Natural killer cell treated with Interleukin-12 subunit alpha and Interleukin-12 subunit beta and Interleukin-15 and Interleukin-18, amount 100 ng/mL, for 72 hours (primary cell): ENCODE measurements around the gene ATP6V0A4. TPM values are rescaled to one million over a fixed set of nuclear protein-coding genes. Genes with fewer than 3 reads are reported as not detected.

Experiments used
- ATAC-seq, 2 donors: fragments of 150-1000 bp; cut with Tn5 transposase in 1 of 2; sonication (Bioruptor Pico), chemical (Tn5 transposase) in 1 of 2; 2 replicates each; pipeline ENCODE4 v1.10.0; 2021
- DNase-seq: peaks from one replicate; pipeline ENCODE4 v3.0.0; 2022; ENCODE audit warnings: low spot score
- H3K27ac Mint-ChIP-seq, 2 donors: 1 replicate in 1 of 2; 2 replicates in 1 of 2; pipeline ENCODE4 v1.8.0; 2022; ENCODE audit warnings: mixed read lengths in 2 of 2, mild to moderate bottlenecking in 1 of 2, moderate library complexity in 1 of 2
- H3K27me3 Mint-ChIP-seq, 2 donors: 1 replicate in 1 of 2; 2 replicates in 1 of 2; pipeline ENCODE4 v1.8.0; 2022; ENCODE audit warnings: mixed read lengths in 2 of 2
- H3K36me3 Mint-ChIP-seq: one replicate; pipeline ENCODE4 v1.8.0; 2022; ENCODE audit warnings: mixed read lengths
- H3K4me1 Mint-ChIP-seq, 2 donors: 1 replicate in 1 of 2; 2 replicates in 1 of 2; pipeline ENCODE4 v1.8.0; 2022; ENCODE audit warnings: low read depth in 2 of 2, mixed read lengths in 2 of 2, mild to moderate bottlenecking in 1 of 2
- H3K4me3 Mint-ChIP-seq: one replicate; pipeline ENCODE4 v1.8.0; 2022; ENCODE audit warnings: mixed read lengths
- H3K9me3 Mint-ChIP-seq: 2 replicates; pipeline ENCODE4 v1.8.0; 2022; ENCODE audit warnings: mixed read lengths
- total RNA-seq, 2 donors: library from RNA; stranded (reverse); gene quantifications; one replicate each; pipeline ENCODE4 v1.2.3, GENCODE V29; 2022

ATP6V0A4 gene
- total RNA-seq, 2 donors from 2014 or later, result 0.21 to 0.98 TPM

DNA sequence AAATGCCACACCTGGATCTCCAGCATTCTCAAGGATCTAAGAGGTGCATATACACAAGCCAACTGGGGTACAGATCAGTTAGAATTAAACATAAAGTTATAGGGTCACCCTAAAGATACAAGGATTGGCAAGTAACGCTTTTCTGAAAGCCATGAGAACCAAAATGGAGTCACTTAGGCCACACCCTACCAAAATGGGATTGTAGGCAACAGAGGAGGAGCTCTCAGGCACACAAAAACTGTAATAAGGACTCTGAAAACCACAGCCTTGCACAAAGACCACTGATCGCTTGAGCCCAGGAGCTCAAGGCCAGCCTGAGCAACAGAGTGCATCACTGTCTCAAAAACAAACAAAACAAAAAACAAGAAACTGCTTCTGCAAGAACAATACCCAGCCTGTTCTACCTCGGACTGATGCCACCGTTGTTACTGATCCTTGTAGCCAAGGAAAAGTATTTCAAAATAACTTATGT is 132.3 kb downstream of the ATP6V0A4 start:
- H3K27me3 Mint-ChIP-seq, result peaks cover 32 to 46% of the 10 kb centered on the region in 2 donors

DNA sequence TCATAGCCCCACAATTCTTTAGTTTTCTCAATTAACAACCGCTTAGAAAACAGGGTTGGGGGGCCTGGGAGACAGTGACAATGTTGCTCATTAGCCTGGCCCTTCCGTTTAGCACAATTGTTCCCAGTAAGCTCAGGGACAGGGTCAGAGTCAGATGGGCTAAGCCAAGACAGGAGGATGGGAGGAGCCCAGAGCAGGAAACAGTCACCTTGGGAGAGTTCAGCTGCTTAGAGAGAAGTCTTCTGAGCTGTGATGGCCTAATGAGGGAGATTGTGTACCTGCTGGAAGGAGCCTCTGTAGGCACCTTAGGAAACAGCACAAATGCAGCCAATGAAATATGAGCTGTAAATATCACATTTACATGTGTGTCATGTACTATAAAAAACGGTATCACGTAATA is 132.7 kb downstream of the ATP6V0A4 start:
- DNase-seq (no peak), ATAC-seq (no peak)
- Mint-ChIP-seq H3K36me3 (no peaks in the 10 kb centered on the region), H3K27ac (no peak overlapping the region), H3K27me3 (peaks cover 30 to 46% of the 10 kb centered on the region in 2 donors), H3K4me1 (peaks cover 3 to 10% of the 10 kb centered on the region in 2 donors), H3K9me3 (no peaks in the 10 kb centered on the region), H3K4me3 (no peak overlapping the region)

More for the DNA sequence above, 132.3 kb downstream of the ATP6V0A4 start:
- ATAC-seq (no peak), DNase-seq (no peak)
- Mint-ChIP-seq H3K36me3 (no peaks in the 10 kb centered on the region), H3K4me1 (peaks cover 6 to 10% of the 10 kb centered on the region in 2 donors), H3K27ac (no peak overlapping the region), H3K4me3 (no peak overlapping the region), H3K9me3 (no peaks in the 10 kb centered on the region)

DNA sequence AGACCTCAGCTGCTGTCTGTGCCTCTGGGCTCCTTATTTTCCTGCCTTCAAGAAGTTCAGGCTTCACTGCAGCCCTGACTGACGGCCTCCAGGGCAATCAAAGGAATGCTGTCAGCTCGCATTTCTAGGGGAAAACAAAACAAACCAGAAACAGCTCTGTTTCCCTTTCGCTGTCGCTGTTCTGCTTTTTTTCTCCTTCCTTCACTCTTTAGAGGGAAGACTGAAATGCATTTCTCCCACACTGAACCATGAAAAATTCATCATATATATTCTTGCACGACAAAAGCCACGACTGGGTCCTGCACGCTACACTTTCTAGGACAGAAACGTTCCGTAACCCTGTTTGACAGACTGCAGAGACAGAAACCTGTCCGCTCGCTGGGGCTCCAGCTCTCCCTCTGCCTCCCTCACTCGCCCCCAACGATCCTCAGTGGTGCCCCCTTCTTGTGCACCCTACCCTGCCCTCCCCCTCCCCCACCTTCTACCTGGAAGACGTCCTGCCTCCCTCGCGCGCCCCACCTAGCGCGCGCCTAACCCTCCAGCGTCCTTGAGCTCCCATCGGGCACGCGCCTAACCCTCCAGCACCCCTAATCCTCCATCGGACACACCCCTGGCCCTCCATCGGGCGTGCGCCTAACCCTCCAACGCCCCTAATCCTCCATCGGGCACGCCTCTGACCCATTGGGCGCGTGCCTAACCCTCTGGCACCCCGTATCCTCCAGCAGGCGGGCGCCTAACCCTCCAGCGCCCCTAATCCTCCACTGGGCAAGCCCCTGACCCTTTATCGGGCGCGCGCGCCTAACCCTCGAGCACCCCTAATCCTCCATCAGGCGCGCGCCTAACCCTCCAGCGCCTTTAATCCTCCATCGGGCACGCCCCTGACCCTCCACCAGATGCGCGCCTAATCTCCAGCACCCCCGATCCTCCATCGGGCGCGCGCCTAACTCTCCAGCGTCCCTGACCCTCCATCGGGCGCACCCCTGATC is 134.0 kb downstream of the ATP6V0A4 start:
- H3K9me3 Mint-ChIP-seq, result no peaks in the 10 kb centered on the region
- ATAC-seq (no peak), DNase-seq (no peak)

DNA sequence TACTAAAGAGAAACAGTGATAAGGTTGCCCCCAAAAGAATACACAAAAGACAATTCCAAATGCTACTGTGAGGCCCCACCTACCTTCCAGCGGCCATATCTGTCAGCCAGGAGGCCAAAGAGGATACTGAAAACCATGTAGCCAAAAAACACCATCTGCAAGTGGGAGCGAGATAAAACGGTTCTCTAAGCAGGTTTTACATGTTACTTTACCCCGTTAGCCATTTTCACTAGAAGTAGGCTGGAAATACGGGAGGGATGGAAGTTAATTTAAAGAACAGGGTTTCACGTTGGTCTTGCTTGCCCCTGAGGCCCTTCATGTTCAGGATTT is 135.0 kb downstream of the ATP6V0A4 start:
- Mint-ChIP-seq H3K27ac (no peak overlapping the region), H3K36me3 (no peaks in the 10 kb centered on the region), H3K9me3 (no peaks in the 10 kb centered on the region), H3K4me1 (peaks cover 2 to 7% of the 10 kb centered on the region in 2 donors), H3K4me3 (no peak overlapping the region), H3K27me3 (peaks cover 28 to 46% of the 10 kb centered on the region in 2 donors)
- DNase-seq (no peak), ATAC-seq (no peak)

More for the DNA sequence above, 134.0 kb downstream of the ATP6V0A4 start:
- Mint-ChIP-seq H3K36me3 (no peaks in the 10 kb centered on the region), H3K27me3 (peaks cover 30 to 51% of the 10 kb centered on the region in 2 donors), H3K4me1 (peaks cover 2 to 10% of the 10 kb centered on the region in 2 donors), H3K27ac (no peak overlapping the region), H3K4me3 (no peak overlapping the region)

DNA sequence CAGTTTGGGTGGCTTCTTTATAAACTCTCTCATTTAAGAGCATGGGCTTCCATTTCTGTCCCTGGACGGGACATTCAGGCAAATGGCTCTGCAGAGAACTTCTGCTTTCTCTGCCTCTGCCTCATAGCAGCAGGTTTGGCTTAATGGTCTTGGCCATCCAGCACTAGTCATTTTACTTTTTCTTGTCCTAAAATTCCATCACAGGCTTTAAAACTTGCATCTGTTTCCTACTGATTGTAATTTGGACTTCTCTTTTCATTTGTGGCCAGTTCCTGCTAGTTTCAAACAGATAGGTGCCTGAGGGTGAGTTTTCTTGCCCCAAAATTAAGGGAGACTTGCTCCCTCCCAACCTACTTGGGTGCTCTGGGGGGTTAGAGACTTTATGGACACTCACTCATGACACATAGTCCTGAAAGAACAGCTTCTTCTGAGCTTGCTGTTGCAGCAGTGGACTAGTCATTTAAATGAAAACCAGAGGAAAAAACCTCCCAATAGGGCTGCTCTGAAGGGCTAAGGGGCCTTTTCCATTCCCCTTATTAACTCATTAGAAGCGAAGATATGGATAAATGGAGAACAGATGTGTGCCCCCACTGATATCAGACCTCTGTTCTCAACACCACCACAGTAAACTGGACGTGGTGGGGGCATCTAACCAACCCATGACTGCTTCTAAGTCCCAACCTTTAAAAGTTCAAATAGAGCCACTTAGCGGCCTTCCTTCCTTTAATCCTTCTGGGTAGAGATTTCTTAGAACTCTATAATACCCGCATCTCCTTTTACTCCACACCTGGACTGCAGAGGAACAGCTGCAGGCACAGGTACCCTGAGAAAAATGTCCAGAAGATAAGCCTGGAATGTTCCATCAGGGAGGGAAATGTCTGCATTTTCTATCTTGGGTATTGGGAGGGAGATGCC is 135.7 kb downstream of the ATP6V0A4 start:
- no peak overlapping the region for H3K27ac Mint-ChIP-seq
- no peak for DNase-seq
- no peaks in the 10 kb centered on the region for H3K9me3 Mint-ChIP-seq
- ATAC-seq, result no peak
- no peaks in the 10 kb centered on the region for H3K36me3 Mint-ChIP-seq
- H3K4me1 Mint-ChIP-seq, result peaks cover 1 to 2% of the 10 kb centered on the region in 2 donors
- no peak overlapping the region for H3K4me3 Mint-ChIP-seq
- H3K27me3 Mint-ChIP-seq, result peaks cover 23 to 40% of the 10 kb centered on the region in 2 donors

DNA sequence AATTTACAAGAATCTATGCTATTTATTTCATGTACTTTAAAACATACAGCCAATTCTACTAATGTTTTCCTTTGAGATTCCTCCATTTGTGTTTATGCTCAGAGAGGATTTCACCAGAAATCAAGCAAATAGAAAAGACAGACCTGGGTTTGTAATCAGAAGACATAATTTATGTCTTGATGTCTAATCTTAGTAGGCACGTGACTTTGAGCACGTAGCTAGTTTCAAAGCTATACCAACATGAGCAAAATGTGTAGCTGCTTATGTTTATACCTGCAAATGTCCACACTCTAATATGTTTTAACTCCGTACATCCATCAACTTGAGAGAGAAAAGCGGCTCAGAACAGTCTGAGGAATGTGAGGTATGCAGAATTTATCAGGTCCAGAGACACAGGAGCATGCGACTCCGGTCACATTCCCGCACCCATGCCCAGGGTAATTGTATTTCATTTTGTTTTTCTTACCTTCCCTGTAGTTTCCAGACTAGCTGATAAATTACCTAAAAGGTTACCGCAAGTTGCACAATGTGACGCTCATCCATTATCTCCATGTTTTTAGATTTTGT is 136.8 kb downstream of the ATP6V0A4 start:
- H3K27ac Mint-ChIP-seq, result no peak overlapping the region

DNA sequence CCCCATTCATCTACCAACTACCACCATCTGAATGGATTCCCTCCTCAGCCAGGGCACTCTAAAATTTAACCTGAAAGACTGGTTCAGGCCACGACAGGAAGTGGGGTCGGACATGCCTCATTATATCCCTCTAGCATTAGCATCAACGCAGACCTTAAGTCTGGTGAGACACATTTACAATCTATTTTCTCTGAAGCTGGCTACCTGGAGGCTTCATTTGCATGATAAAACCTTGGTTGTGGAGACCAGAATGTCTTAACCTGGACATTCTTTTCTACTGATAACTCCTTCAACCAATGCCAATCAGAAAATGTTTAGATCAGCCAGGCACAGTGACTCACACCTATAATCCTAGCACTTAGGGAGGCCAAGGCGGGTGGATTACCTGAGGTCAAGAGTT is 139.1 kb downstream of the ATP6V0A4 start:
- DNase-seq, result no peak
- Mint-ChIP-seq H3K9me3 (no peaks in the 10 kb centered on the region), H3K36me3 (no peaks in the 10 kb centered on the region), H3K4me1 (no peaks in the 10 kb centered on the region), H3K4me3 (no peak overlapping the region), H3K27ac (no peak overlapping the region), H3K27me3 (peaks cover 10 to 23% of the 10 kb centered on the region in 2 donors)
- no peak for ATAC-seq

More for the DNA sequence above, 136.8 kb downstream of the ATP6V0A4 start:
- DNase-seq, result no peak
- Mint-ChIP-seq H3K9me3 (no peaks in the 10 kb centered on the region), H3K4me1 (peaks cover 0 to 2% of the 10 kb centered on the region in 2 donors), H3K4me3 (no peak overlapping the region), H3K27me3 (peaks cover 17 to 30% of the 10 kb centered on the region in 2 donors), H3K36me3 (no peaks in the 10 kb centered on the region)
- ATAC-seq, result no peak

DNA sequence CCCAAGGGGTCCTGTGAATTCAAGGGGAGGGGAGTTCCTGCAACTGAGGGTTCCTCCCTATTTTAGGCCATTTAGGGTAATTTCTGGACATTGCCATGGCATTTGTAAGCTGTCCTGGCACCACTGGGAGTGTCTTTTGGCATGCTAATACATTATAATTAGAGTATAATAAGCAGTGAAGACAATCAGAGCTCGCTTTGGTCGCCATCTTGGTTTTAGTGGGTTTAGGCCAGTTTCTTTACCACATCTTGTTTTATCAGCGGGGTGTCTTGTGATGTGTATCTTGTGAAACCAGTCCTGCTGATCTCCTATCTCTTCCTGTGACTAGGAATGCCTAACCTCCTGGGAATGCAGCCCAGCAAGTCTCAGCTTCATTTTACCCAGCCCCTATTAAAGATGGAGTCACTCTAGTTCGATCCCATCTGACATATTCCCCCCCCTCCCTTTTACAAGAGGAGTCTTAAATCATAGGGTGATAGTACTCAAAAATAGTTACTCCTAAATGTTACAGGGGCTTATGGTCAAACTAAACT is 140.1 kb downstream of the ATP6V0A4 start:
- Mint-ChIP-seq H3K9me3 (no peaks in the 10 kb centered on the region), H3K27ac (no peak overlapping the region), H3K27me3 (peaks cover 8 to 22% of the 10 kb centered on the region in 2 donors), H3K4me1 (no peaks in the 10 kb centered on the region), H3K4me3 (no peak overlapping the region), H3K36me3 (no peaks in the 10 kb centered on the region)
- ATAC-seq (no peak), DNase-seq (no peak)

DNA sequence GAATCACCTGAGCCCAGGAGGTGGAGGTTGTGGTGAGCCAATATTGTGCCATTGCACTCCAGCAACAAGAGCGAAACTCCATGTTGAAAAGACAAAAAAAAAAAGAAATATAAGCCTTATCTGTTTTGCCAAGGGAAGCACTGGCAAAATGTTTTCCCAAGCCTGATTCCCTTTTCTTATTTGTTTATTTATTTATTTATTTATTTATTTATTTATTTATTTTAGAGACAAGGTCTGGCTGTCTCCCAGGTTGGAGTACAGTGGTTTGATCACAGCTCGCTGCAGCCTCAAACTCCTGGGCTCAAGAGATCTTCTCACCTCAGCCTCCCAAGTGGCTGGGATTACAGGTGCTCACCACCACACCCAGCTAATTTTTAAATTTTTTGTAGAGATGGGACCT is 141.0 kb downstream of the ATP6V0A4 start:
- no peak for ATAC-seq
- H3K9me3 Mint-ChIP-seq, result no peaks in the 10 kb centered on the region
- no peaks in the 10 kb centered on the region for H3K36me3 Mint-ChIP-seq
- DNase-seq, result no peak
- H3K27ac Mint-ChIP-seq, result no peak overlapping the region
- no peaks in the 10 kb centered on the region for H3K4me1 Mint-ChIP-seq
- H3K27me3 Mint-ChIP-seq, result peaks cover 6 to 14% of the 10 kb centered on the region in 2 donors
- no peak overlapping the region for H3K4me3 Mint-ChIP-seq

Other genes with a start within 250 kb of the ATP6V0A4 start
- not detected for gene SVOPL, start 96.8 kb downstream of the ATP6V0A4 start, total RNA-seq
- gene TMEM213, start 202 bp downstream of the ATP6V0A4 start, total RNA-seq, result not detected
- gene KIAA1549, start 183.2 kb upstream of the ATP6V0A4 start, total RNA-seq, result under 1 TPM; 0.21 to 0.33 TPM
- gene ZC3HAV1L, start 237.8 kb upstream of the ATP6V0A4 start, total RNA-seq, result 1 to 10 TPM; 3.7 to 8.7 TPM